Liver (tissue), 3 donors: ENCODE data around the gene FRS2.

ENCODE experiments used
- ATF3 ChIP-seq: IDR thresholded peaks from 2 replicates; pipeline ENCODE4 v1.6.1; 2016; ENCODE audit warnings: antibody characterized with exemption
- CTCF ChIP-seq: fragments of 150-350 bp; IDR thresholded peaks from 2 replicates; pipeline ENCODE4 v1.5.1; 2017; ENCODE audit warnings: improper control_type of control experiment, low read depth, low read length; ENCODE audit not compliant: missing input control
- GABPA ChIP-seq, 2 donors: IDR thresholded peaks in 1 of 2; conservative IDR thresholded peaks in 1 of 2; 2 replicates each; pipeline ENCODE4 v1.6.1; 2016; ENCODE audit warnings: antibody characterized with exemption in 2 of 2, mild to moderate bottlenecking in 1 of 2, moderate library complexity in 1 of 2
- HNF4A ChIP-seq, 2 donors: conservative IDR thresholded peaks; 2 replicates each; pipeline ENCODE4 v1.6.1; 2016; ENCODE audit warnings: antibody characterized with exemption in 2 of 2, mild to moderate bottlenecking in 2 of 2
- HNF4G ChIP-seq: IDR thresholded peaks from 2 replicates; pipeline ENCODE4 v1.6.1; 2016; ENCODE audit warnings: antibody characterized with exemption
- MAX ChIP-seq: IDR thresholded peaks from 2 replicates; pipeline ENCODE4 v1.6.1; 2016; ENCODE audit warnings: antibody characterized with exemption
- NR2F2 ChIP-seq: IDR thresholded peaks from 2 replicates; pipeline ENCODE4 v1.6.1; 2016; ENCODE audit warnings: antibody characterized with exemption
- RAD21 ChIP-seq, 2 donors: IDR thresholded peaks; 2 replicates each; pipeline ENCODE4 v1.6.1; 2016; ENCODE audit warnings: antibody characterized with exemption in 2 of 2, mild to moderate bottlenecking in 2 of 2
- REST ChIP-seq: IDR thresholded peaks from 2 replicates; pipeline ENCODE4 v1.6.1; 2016; ENCODE audit warnings: antibody characterized with exemption, mild to moderate bottlenecking
- SP1 ChIP-seq: IDR thresholded peaks from 2 replicates; pipeline ENCODE4 v1.6.1; 2018; ENCODE audit warnings: antibody characterized with exemption, mild to moderate bottlenecking
- TAF1 ChIP-seq: conservative IDR thresholded peaks from 2 replicates; pipeline ENCODE4 v1.6.1; 2016; ENCODE audit warnings: antibody characterized with exemption, mild to moderate bottlenecking
- YY1 ChIP-seq: IDR thresholded peaks from 2 replicates; pipeline ENCODE4 v1.6.1; 2016; ENCODE audit warnings: antibody characterized with exemption, mild to moderate bottlenecking
- ZBTB33 ChIP-seq: IDR thresholded peaks from 2 replicates; pipeline ENCODE4 v1.6.1; 2016; ENCODE audit warnings: antibody characterized with exemption
- donor health status: healthy.
- donor health status: healthy.

- TF ChIP-seq GABPA (IDR thresholded peaks at IDR 0.05 in 1 of 2, conservative IDR thresholded peaks at IDR 0.05 in 1 of 2) (no peak), TAF1 (no peak), CTCF (no peak), RAD21 (IDR thresholded peaks at IDR 0.05) (no peak), SP1 (no peak), HNF4G (no peak), YY1 (no peak), ATF3 (no peak), ZBTB33 (no peak), NR2F2 (no peak), REST (no peak), HNF4A (conservative IDR thresholded peaks at IDR 0.05) (no peak), MAX (no peak)
Observed at GRCh38 chr12:69476276-69477017, 6.3 kb downstream of the FRS2 start.
